Right hindlimb (tissue), 1 donor: ENCODE measurements around the gene GYS1.

Experiments used
- DNase-seq: peaks from one replicate; pipeline ENCODE4 v3.0.0-alpha.2; 2018

GYS1 gene

DNA sequence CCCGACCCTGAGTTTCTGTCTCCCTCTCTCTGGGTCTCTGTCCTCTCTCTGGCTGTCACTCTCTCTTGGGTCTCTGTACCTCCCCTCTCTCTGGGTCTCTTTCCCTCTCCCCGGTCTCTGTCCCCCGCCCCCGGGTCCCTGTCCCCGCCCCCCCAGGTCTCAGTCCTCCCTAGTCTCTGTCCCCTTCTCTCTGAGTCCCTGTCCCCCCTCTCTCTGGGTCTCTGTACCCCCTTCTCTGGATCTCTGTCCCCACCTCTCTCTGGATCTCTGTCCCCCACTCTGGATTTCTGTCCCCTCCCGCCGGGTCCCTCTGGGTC, 30.3 kb downstream of the GYS1 start:
- no peak for DNase-seq

DNA sequence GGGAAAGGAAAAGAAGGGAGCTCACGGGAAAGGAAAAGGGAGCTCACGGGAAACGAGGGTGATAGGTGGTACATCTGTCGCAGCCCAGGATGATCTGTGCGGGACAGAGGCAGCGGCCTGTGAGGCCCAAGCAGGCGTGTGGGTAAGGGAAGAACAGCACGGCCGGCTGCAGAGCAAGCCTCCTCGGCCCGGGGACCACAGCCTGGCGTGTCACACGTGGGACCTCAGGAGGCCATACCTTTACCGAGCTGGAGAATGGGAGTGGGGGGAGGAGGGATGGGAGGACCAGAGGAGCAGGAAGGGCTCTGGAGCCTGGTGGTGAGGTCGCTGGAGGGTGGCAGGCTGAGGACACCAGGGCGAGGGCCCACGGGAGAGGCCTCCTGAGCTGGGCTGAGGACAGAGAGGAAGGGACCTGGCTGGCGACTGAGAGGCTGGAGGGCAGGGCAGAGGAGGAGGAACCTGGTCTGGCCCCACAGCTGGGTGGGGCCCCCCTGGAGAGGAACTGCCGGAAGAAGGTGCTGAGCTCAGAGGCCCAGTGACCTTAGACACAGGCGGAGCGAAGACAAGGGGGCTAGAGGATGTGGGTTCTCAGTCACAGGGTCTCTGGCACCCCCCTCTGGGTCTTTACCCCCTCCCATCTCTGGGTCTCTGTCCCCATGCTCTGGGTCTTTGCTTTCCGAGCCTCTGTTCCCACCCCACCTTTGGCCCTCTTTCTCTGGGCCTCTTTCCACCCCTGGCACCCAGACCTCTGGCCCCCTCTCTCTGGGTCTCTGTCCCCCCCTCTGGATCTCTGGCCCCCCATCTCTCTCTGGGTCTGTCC, 30.9 kb downstream of the GYS1 start:
- DNase-seq, result no peak

GRCh38 chr19:48961673-48962028, 31.5 kb downstream of the GYS1 start:
- no peak for DNase-seq

DNA sequence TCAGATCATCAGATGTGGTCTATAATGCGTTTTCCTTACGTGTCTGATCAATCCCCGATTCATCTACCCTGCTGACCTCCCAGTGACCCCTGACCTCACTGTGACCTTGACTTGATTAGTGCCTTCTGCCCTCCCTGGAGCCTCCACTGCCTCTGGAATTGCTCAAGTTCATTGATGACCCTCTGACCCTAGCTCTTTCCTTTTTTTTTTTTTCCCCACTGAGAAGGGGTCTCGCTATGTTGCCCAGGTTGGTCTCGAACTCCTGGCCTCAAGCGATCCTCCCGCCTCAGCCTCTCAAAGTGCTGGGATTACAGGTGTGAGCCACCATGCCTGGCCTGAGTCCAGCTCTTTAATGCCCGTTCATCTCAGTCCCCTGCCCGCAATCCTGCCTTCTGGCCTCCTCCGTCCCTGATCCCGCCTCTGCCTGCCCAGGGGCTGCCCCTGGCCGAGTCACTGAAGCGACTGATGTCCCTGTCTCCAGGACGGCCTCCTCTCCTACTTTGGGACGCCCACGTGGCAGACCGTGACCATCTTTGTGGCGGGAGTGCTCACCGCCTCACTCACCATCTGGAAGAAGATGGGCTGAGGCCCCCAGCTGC, 32.0 kb downstream of the GYS1 start:
- no peak for DNase-seq

DNA sequence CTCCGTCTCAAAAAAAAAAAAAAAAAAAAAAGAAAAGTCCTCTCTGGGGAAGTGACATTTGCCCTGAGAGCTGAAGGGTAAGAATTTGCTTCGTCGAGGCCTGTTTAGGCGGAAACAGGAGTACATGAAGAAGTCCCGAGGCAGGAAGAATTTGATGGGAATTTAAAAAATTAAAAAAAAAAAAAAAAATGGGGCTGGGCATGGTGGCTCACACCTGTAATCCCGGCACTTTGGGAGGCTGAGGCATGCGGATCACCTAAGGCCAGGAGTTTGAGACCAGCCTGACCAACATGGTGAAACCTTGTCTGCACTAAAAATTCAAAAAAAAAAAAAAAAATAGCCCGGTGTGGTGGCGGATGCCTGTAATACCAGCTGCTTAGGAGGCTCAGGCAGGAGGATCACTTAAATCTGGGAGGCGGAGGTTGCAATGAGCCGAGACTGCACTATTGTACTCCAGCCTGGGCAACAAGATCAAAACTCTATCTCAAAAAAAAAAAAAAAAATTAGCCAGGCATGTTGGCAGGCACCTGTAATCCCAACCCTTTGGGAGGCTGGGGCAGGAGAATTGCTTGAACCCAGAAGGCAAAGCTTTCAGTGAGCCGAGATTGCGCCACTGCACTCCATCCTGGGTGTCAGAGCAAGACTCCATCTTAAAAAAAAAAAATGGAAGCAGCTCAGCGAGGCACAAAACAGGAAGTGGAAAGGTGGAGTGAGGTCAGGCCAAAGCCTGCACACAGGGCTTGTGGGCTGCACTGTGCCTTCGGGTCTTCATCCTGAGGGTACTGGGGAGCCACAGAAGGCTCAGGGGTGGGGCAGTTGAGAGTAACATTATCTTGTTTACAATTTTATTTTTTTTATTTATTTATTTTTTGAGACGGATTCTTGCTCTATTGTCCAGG, 33.5 kb downstream of the GYS1 start:
- no peak for DNase-seq

DNA sequence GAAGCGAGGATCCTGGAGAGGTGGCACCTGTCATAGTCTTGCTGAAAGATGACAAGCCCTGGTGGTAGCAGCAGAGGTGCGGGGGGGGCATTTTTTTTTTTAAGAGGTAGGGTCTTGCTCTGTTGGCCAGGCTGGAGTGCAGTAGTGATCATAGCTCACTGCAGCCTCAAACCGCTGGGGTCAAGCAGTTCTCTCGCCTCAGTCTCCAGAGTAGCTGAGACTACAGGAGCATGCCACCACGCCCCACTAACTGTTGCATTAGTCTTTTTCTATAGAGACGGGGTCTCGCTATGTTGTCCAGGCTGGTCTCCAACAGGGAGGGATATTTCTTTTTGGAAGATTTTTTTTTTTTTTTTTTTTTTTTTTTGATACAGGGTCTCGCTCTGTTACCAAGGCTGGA, 35.1 kb downstream of the GYS1 start:
- DNase-seq, result no peak

DNA sequence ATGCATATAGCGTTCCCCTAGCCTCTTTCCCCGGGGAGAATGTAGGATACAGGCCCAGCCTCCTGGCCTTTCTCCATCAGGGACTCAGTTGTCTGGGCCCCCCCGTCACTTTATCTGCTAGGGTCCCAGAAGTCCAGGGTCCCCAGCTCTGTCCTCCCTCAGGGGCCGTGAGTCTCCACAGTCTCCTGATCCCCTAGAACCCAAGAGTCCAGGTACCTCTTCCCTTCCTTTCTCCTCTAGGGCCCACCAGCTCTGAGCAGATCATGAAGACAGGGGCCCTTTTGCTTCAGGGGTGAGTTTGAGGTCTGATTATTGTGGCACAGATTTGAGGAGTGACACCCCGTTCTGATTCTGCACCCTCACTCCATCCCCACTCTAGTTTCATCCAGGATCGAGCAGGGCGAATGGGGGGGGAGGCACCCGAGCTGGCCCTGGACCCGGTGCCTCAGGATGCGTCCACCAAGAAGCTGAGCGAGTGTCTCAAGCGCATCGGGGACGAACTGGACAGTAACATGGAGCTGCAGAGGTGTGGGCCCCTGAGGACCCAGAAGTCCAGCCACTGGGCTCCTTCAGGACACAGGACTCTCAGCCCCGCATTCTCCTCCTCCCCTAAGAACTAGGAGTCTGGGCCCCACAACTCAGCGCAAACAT, 37.7 kb downstream of the GYS1 start:
- DNase-seq, result no peak

DNA sequence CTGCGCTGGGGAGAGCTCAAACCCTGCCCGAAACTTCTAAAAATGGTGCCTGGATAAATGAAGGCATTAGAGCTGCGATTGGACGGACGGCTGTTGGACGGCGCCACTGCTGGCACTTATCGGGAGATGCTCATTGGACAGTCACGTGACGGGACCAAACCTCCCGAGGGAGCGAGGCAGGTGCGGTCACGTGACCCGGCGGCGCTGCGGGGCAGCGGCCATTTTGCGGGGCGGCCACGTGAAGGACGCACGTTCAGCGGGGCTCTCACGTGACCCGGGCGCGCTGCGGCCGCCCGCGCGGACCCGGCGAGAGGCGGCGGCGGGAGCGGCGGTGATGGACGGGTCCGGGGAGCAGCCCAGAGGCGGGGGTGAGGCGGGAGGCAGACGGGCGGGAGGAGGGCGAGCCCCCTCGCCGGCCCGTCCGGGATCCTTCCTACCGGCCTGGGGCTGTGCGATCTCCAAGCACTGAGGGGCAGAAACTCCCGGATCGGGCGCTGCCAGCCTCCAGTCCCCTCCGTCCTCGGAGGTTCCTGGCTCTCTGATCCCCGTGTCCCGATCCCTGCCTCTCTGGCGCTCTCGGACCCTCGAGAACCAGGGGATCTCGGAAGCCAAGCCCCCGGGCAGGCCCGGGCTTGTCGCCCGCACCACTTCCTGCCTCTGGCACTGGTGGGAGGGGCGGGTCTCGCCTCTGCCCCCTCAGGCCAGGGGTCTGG, 38.4 kb downstream of the GYS1 start, which contains the start of gene BAX:
Gene BAX, plus strand, starts transcription at position 281 of the 713 bp plus-strand sequence. Its CDS starts 54 bp downstream, at position 335.
- peak; percentile 98 for DNase-seq

DNA sequence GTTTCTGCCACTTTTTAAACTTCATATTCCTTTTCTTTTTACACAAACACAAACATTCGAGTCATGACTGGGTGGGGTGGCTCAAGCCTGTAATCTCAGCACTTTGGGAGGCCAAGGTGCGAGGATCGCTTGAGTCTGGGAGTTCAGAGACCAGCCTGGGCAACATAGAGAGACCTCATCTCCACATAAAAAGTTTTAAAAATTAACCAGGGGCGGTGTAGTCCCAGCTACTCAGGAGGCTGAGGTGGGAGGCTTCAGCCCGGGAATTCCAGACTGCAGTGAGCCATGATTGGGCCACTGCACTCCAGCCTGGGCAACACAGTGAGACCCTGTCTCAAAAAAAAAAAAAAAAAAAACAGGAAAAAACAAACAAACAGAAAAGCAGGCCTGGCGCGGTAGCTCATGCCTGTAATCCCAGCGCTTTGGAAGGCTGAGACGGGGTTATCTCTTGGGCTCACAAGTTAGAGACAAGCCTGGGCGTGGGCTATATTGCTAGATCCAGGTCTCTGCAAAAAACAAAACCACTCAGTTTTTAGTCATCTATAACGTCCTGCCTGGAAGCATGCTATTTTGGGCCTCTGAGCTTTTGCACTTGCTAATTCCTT, 39.0 kb downstream of the GYS1 start:
- DNase-seq, result no peak

GRCh38 chr19:48953141-48953540, 40.0 kb downstream of the GYS1 start:
- DNase-seq, result no peak

DNA sequence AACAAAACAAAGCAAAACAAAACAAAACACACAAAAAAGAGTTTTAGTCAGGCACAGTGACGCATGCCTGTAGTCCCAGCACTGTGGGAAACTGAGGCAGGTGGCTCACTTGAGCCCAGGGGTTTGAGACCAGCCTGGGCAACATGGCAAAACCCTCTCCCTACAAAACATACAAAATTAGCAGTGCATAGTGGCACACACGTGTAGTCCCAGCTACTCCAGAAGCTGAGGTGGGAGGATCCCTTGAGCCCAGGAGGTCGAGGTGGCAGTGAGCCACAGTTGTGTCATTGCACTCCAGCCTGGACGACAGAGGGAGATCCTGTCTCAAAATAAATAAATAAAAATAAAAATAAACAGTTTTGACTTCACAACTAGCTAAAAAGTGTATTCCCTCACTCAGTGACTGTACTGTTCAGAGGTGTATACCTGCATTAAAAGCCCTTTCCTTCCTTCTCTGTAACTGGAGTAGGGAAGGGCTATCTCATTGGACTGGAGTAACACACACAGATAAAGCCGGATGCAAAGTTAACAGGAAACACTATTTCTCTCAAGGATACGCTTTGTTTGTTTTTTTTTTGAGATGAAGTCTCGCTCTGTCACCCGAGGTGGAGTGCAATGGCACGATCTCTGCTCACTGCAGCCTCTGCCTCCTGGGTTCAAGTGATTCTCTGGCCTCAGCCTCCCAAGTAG, 42.1 kb downstream of the GYS1 start:
- no peak for DNase-seq

GRCh38 chr19:48950159-48950558, 43.0 kb downstream of the GYS1 start:
- no peak for DNase-seq

- no peak for DNase-seq
Observed at GRCh38 chr19:48947258-48947542, 45.9 kb downstream of the GYS1 start.

DNA sequence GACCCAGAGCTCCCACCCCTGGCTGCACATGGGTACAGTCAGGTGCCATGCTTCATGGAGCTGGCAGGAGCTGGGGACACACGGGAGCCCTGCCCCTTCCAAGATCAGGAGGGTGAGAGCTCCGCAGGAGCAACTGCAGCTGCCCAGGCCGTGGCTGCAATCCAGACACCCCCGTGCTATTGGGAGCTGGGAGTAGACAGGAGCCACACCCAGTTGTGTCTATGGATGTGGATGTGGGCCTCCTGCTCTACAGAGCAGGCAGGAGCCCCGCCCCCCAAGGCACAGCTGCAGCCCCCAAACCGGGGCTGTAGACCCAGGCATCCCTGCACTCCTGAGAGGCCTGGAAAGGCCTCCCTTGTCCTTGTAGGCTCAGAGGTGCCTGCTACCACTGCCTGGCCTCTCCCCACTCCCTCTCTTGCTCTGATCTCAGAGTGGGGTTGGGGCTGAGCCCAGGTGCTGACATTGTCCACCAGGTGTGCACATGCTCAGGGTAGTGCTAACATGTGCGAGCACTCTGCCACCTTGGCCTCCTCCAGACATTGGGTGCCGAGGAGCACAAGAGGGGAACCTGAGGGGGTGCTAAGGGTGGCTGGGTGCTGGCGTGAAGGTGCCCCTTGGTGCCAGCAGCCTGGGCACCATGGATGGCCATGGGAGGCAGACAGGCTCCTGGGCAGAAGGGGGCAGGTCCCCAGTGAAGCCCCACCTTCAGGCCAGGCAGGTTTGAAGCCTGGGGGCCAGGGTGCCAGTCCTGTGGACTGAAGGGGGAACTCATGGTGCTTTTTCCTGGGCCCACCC, 46.4 kb downstream of the GYS1 start:
- DNase-seq, result no peak

DNA sequence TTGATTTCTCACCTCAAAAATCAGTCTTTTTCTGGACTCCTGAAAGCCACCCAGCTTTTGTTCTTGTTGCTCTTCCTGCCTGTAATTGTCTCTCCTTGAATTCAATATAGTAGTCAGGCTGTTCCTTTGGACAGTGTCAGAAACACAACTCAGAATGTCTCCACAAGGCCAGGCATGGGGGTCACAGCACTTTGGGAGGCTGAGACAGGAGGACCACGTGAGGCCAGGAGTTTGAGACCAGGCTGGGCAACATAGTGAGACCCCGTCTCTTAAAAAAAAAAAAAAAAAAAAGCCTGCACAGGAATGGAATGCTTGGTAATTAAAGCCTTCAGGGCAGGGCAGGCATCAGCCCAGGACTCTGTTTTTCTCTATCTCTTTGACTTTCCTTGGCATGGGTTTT, 47.3 kb downstream of the GYS1 start:
- no peak for DNase-seq

- DNase-seq, result no peak
Observed at GRCh38 chr19:48945415-48945814, 47.7 kb downstream of the GYS1 start.

DNA sequence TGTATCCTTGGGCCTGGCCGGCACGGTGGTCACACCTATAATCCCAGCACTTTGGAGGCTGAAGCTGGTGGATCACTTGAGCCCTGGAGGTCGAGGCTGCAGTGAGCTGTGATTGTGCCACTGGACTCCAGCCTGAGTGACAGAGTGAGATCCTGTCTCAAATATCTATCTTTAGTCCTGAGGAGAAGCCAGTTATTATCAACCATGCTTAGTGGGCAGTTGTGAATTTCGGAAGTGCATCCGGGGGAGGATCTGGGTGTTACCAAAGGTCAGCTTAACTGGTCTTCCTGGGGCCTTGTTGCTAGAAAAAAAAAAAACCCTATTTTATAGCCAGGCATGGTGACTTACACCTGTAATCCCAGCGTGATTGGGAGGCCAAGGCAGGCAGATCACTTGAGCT, 50.0 kb downstream of the GYS1 start:
- no peak for DNase-seq

- DNase-seq, result no peak
Observed at GRCh38 chr19:48940902-48941301, 52.2 kb downstream of the GYS1 start.

DNA sequence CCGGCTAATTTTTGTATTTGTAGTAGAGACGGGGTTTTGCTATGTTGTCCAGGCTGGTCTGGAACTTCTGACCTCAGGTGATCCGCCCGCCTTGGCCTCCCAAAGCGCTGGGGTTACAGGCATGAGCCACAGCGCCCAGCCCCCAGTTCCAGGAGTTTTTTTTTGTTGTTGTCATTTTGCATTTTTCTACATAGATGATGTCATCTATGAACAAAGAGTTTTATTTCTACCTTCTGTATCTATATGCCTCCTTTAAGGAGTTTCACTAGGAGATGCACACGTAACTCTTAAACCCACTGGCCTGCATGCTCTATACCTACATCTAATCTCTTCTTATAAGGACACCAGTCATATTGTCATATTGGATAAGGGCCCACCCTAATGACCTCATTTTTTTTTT, 54.9 kb downstream of the GYS1 start:
- no peak for DNase-seq

- DNase-seq, result no peak
Observed at GRCh38 chr19:48935864-48936263, 57.2 kb downstream of the GYS1 start.

- no peak for DNase-seq
Observed at GRCh38 chr19:48934837-48935236, 58.3 kb downstream of the GYS1 start.
